Middle frontal gyrus (tissue), 1 donor: Measurements from ENCODE around the gene SLC4A9.

Source experiments
- DNase-seq: peaks from one replicate; pipeline ENCODE4 v3.0.0-alpha.2; 2015; ENCODE audit warnings: low spot score; ENCODE audit errors: extremely low spot score

Gene SLC4A9

GRCh38 chr5:140361901-140362300 lies 1.9 kb downstream of the SLC4A9 start:
- DNase-seq = no peak

GRCh38 chr5:140362311-140362710 lies 2.3 kb downstream of the SLC4A9 start:
- no peak for DNase-seq

- peak; percentile 12 for DNase-seq
Observed at GRCh38 chr5:140362875-140363630, 3.1 kb downstream of the SLC4A9 start.

GRCh38 chr5:140363631-140364471 lies 3.9 kb downstream of the SLC4A9 start:
- no peak for DNase-seq

GRCh38 chr5:140364472-140364765 lies 4.4 kb downstream of the SLC4A9 start:
- DNase-seq = no peak

GRCh38 chr5:140365282-140365681 lies 5.3 kb downstream of the SLC4A9 start:
- no peak for DNase-seq

GRCh38 chr5:140365941-140366340 lies 5.9 kb downstream of the SLC4A9 start:
- DNase-seq = no peak

GRCh38 chr5:140366589-140367255 lies 6.7 kb downstream of the SLC4A9 start:
- DNase-seq = no peak

- no peak for DNase-seq
Observed at GRCh38 chr5:140367256-140368013, 7.4 kb downstream of the SLC4A9 start.

- no peak for DNase-seq
Observed at GRCh38 chr5:140371356-140372151, 11.6 kb downstream of the SLC4A9 start.

- peak; percentile 38 for DNase-seq
Observed at GRCh38 chr5:140372971-140373487, 13.0 kb downstream of the SLC4A9 start.

- no peak for DNase-seq
Observed at GRCh38 chr5:140381351-140381750, 21.4 kb downstream of the SLC4A9 start.

GRCh38 chr5:140381972-140382371 lies 22.0 kb downstream of the SLC4A9 start:
- DNase-seq = no peak

- DNase-seq = no peak
Observed at GRCh38 chr5:140382866-140383265, 22.9 kb downstream of the SLC4A9 start.

- DNase-seq = no peak
Observed at GRCh38 chr5:140383300-140383699, 23.3 kb downstream of the SLC4A9 start.

GRCh38 chr5:140388052-140388451 lies 28.1 kb downstream of the SLC4A9 start:
- no peak for DNase-seq

- DNase-seq = no peak
Observed at GRCh38 chr5:140391312-140391711, 31.3 kb downstream of the SLC4A9 start.

GRCh38 chr5:140391732-140392131 lies 31.7 kb downstream of the SLC4A9 start:
- no peak for DNase-seq

GRCh38 chr5:140393738-140394137 lies 33.7 kb downstream of the SLC4A9 start:
- no peak for DNase-seq

- no peak for DNase-seq
Observed at GRCh38 chr5:140398379-140398811, 38.4 kb downstream of the SLC4A9 start.
